Measurements from ENCODE around the gene CABP2. TPM values are rescaled to one million over a fixed set of nuclear protein-coding genes. Genes with fewer than 3 reads are reported as not detected.

CABP2 gene
- total RNA-seq, 1 experiment from 2014 or later: not detected

- Histone ChIP-seq H3K9ac (ENCODE audit: low read length) (peak overlapping the region; percentile 73), H3K79me2 (ENCODE audit: low read length) (peaks cover 23% of the 10 kb centered on the region), H3K27ac (ENCODE audit: low read length) (no peak overlapping the region), H3F3A (ENCODE audit: low read length, unreplicated experiment) (no peaks in the 10 kb centered on the region), H2AFZ (ENCODE audit: low read length) (no peak overlapping the region), H3K36me3 (ENCODE audit: low read depth, low read length) (no peaks in the 10 kb centered on the region; the same call in 1 of the 2 replicates), H3K4me3 (ENCODE audit: low read length) (peak overlapping the region; percentile 73), H3K9me3 (ENCODE audit: low read length) (no peaks in the 10 kb centered on the region), H3K9me2 (replicated peaks; ENCODE audit: low read length) (no peaks in the 10 kb centered on the region), H3K4me2 (ENCODE audit: low read length) (peak overlapping the region; percentile 90), H3K4me1 (ENCODE audit: insufficient read depth, low read length) (peaks cover 15% of the 10 kb centered on the region), H4K20me1 (ENCODE audit: low read length) (no peaks in the 10 kb centered on the region), H3K27me3 (ENCODE audit: low read length) (no peaks in the 10 kb centered on the region)
- ChIA-PET CTCF (no interaction called here), POLR2A (ENCODE audit: unreplicated experiment) (no interaction called here)
- TF ChIP-seq CTCF (conservative IDR thresholded peaks at IDR 0.05; ENCODE audit: low read depth, low read length): no peak
- TF ChIP-seq EZH2phosphoT487 (IDR thresholded peaks at IDR 0.05; ENCODE audit: borderline replicate concordance, low read length): no peak
- no peak for TF ChIP-seq EZH2 (IDR thresholded peaks at IDR 0.05; ENCODE audit: low read length, unreplicated experiment)
- intact Hi-C loops (cut with micrococcal nuclease): loop anchor here (2.0 kb wide), 1 partner anchor 21 kb away; the partner anchor contains the start of gene PITPNM1
- no peak for ATAC-seq
- no TSS peak for BruUV-seq (replicated peaks)
- DNase-seq: no peak
Observed at GRCh38 chr11:67483831-67484665, 39.2 kb downstream of the CABP2 start.

GRCh38 chr11:67482827-67483798, 40.1 kb downstream of the CABP2 start, which contains the start of gene AIP:
Gene AIP, plus strand, starts transcription at chr11:67483026. Its CDS starts 133 bp downstream, at chr11:67483159.
- H4K20me1 ChIP-seq (ENCODE audit: low read length): no peaks in the 10 kb centered on the region

More at GRCh38 chr11:67482827-67483798, 40.1 kb downstream of the CABP2 start, which contains the start of gene AIP:
- Histone ChIP-seq H3K4me3 (ENCODE audit: low read length) (peak within 1 kb of the TSS; percentile 73), H3K9me2 (replicated peaks; ENCODE audit: low read length) (no peaks in the 10 kb centered on the region), H3K27me3 (ENCODE audit: low read length) (no peaks in the 10 kb centered on the region), H3F3A (ENCODE audit: low read length, unreplicated experiment) (no peaks in the 10 kb centered on the region), H3K36me3 (ENCODE audit: low read depth, low read length) (no peaks in the 10 kb centered on the region; the same call in 1 of the 2 replicates), H3K9ac (ENCODE audit: low read length) (peak within 1 kb of the TSS; percentile 73), H3K4me1 (ENCODE audit: insufficient read depth, low read length) (peaks cover 15% of the 10 kb centered on the region), H3K27ac (ENCODE audit: low read length) (no peak within 1 kb of the TSS; the same call in 1 of the 2 replicates), H3K9me3 (ENCODE audit: low read length) (no peaks in the 10 kb centered on the region), H2AFZ (ENCODE audit: low read length) (peak within 1 kb of the TSS; percentile 82), H3K79me2 (ENCODE audit: low read length) (peaks cover 23% of the 10 kb centered on the region), H3K4me2 (ENCODE audit: low read length) (peak within 1 kb of the TSS; percentile 90)
- intact Hi-C loops (cut with micrococcal nuclease): loop anchor here (2.0 kb wide), 1 partner anchor 22 kb away; the partner anchor contains the start of gene PITPNM1
- peak; percentile 99 for ATAC-seq
- CTCF ChIA-PET: interaction anchor here (0.6 kb wide), 1 partner anchor 108 kb away, joined by 7 read pairs; no protein-coding TSS in a partner anchor
- peak; percentile 100 for DNase-seq
- no peak for TF ChIP-seq CTCF (conservative IDR thresholded peaks at IDR 0.05; ENCODE audit: low read depth, low read length)
- no peak for TF ChIP-seq EZH2 (IDR thresholded peaks at IDR 0.05; ENCODE audit: low read length, unreplicated experiment)
- BruUV-seq (replicated peaks): TSS peak; percentile 78
- POLR2A ChIA-PET (ENCODE audit: unreplicated experiment): no interaction called here

All from PC-3 (cell line).